Left lung (tissue), 10 donors: ENCODE data around the gene CACNB4. TPM values are rescaled to one million over a fixed set of nuclear protein-coding genes. Genes with fewer than 3 reads are reported as not detected.

Source experiments
- ATAC-seq: fragments of 200-7000 bp; cut with Tn5 transposase; one replicate; pipeline ENCODE4 v1.9.1; 2020; ENCODE audit warnings: moderate library complexity
- DNase-seq, 4 donors: peaks; one replicate each; pipeline ENCODE4 v3.0.0-alpha.2; 2013 to 2020
- H3K27ac ChIP-seq, 2 donors: fragments of 200-600 bp; sonication (generic) in 1 of 2; one replicate each; pipeline versions ENCODE4 v1.5.0 to v1.8.0; 2020 to 2021
- H3K27me3 ChIP-seq, 2 donors: fragments of 200-600 bp; sonication (generic) in 1 of 2; one replicate each; pipeline versions ENCODE4 v1.5.0 to v1.8.0; 2020 to 2021
- H3K36me3 ChIP-seq, 2 donors: fragments of 200-600 bp; sonication (generic) in 1 of 2; one replicate each; pipeline versions ENCODE4 v1.5.0 to v1.8.0; 2020 to 2021
- H3K4me1 ChIP-seq, 2 donors: fragments of 200-600 bp; one replicate each; pipeline ENCODE4 v1.8.0; 2021
- H3K4me3 ChIP-seq, 2 donors: fragments of 200-600 bp; sonication (generic) in 1 of 2; one replicate each; pipeline versions ENCODE4 v1.5.0 to v1.8.0; 2020 to 2021; ENCODE audit warnings: mild to moderate bottlenecking in 1 of 2
- H3K9me3 ChIP-seq, 2 donors: fragments of 200-600 bp; sonication (generic) in 1 of 2; one replicate each; pipeline versions ENCODE4 v1.5.0 to v1.8.0; 2020 to 2021
- CTCF ChIP-seq, 2 donors: fragments of 200-600 bp; sonication (generic) in 1 of 2; IDR thresholded peaks; one replicate each; pipeline versions ENCODE4 v1.5.0 to v1.8.0; 2021; ENCODE audit warnings: antibody characterized with exemption in 2 of 2
- intact Hi-C, 2 donors: fragments of 100-400 bp; cut with DNase I; formaldehyde crosslinking; loops; one replicate each; pipeline versions ENCODE4 v1.11.2 to v1.14.2; 2022
- polyA plus RNA-seq, 6 donors: library from polyadenylated mRNA; unstranded; fragments of 120-200 nt; gene quantifications; one replicate each; pipeline ENCODE4 v1.2.1, GENCODE V29; 2013; ENCODE audit not compliant: insufficient read length in 6 of 6
- total RNA-seq, 2 donors: library from RNA; stranded (reverse); fragmentation: NEBNext Ultra II Directional; extraction: Animal tissue kit (Norgen Biotek cat#: 25700); gene quantifications; one replicate each; pipeline ENCODE4 v1.2.1, GENCODE V29; 2021
- donor health status: DM: no; HTN: yes; CAD: no.
- donor health status: DM: no; HTN: no; CAD: no.

Gene CACNB4
- total and polyA plus RNA-seq, 8 donors, result 5.9 to 11.2 (median 8.6) TPM

- ATAC-seq, result no peak
- TF ChIP-seq CTCF (IDR thresholded peaks at IDR 0.05), result no peak
These were observed 226.4 kb downstream of the CACNB4 start for GRCh38 chr2:151872463-151872862.

GRCh38 chr2:151869291-151869690 lies 229.6 kb downstream of the CACNB4 start:
- H3K27ac ChIP-seq, result no peak overlapping the region

More at GRCh38 chr2:151872463-151872862, 226.4 kb downstream of the CACNB4 start:
- intact Hi-C loops, result no loop called here
- no peaks in the 10 kb centered on the region for H3K36me3 ChIP-seq
- no peak overlapping the region for H3K4me3 ChIP-seq
- H3K9me3 ChIP-seq, result no peaks in the 10 kb centered on the region
- no peak overlapping the region for H3K27ac ChIP-seq
- H3K4me1 ChIP-seq, result no peaks in the 10 kb centered on the region
- H3K27me3 ChIP-seq, result no peaks in the 10 kb centered on the region
- no peak for DNase-seq

GRCh38 chr2:151862700-151863099 lies 236.1 kb downstream of the CACNB4 start:
- DNase-seq (no peak), ATAC-seq (no peak)
- intact Hi-C loops, result no loop called here
- Histone ChIP-seq H3K27me3 (no peaks in the 10 kb centered on the region), H3K9me3 (no peaks in the 10 kb centered on the region), H3K4me3 (no peak overlapping the region), H3K27ac (no peak overlapping the region), H3K4me1 (no peaks in the 10 kb centered on the region), H3K36me3 (no peaks in the 10 kb centered on the region)
- no peak for TF ChIP-seq CTCF (IDR thresholded peaks at IDR 0.05)

More at GRCh38 chr2:151869291-151869690, 229.6 kb downstream of the CACNB4 start:
- DNase-seq (no peak), ATAC-seq (no peak)
- Histone ChIP-seq H3K27me3 (no peaks in the 10 kb centered on the region), H3K4me1 (no peaks in the 10 kb centered on the region), H3K9me3 (no peaks in the 10 kb centered on the region), H3K36me3 (no peaks in the 10 kb centered on the region), H3K4me3 (no peak overlapping the region)
- intact Hi-C loops, result no loop called here
- TF ChIP-seq CTCF (IDR thresholded peaks at IDR 0.05), result no peak

- DNase-seq (no peak), ATAC-seq (no peak)
- Histone ChIP-seq H3K4me1 (no peaks in the 10 kb centered on the region), H3K4me3 (no peak overlapping the region), H3K9me3 (no peaks in the 10 kb centered on the region), H3K36me3 (no peaks in the 10 kb centered on the region), H3K27me3 (no peaks in the 10 kb centered on the region), H3K27ac (no peak overlapping the region)
- intact Hi-C loops, result no loop called here
- no peak for TF ChIP-seq CTCF (IDR thresholded peaks at IDR 0.05)
These were observed 237.7 kb downstream of the CACNB4 start for GRCh38 chr2:151861174-151861573.

- intact Hi-C loops, result no loop called here
- Histone ChIP-seq H3K4me3 (no peak overlapping the region), H3K27me3 (no peaks in the 10 kb centered on the region), H3K36me3 (no peaks in the 10 kb centered on the region), H3K27ac (no peak overlapping the region), H3K9me3 (no peaks in the 10 kb centered on the region), H3K4me1 (no peaks in the 10 kb centered on the region)
- no peak for TF ChIP-seq CTCF (IDR thresholded peaks at IDR 0.05)
- DNase-seq (no peak), ATAC-seq (no peak)
These were observed 238.2 kb downstream of the CACNB4 start for GRCh38 chr2:151860613-151861146.
